HEK293 (cell line): ENCODE results near the gene OR4A15.

Source experiments
- CTCF ChIA-PET: fragments of 350-600 bp; formaldehyde crosslinking; extraction: SDS; loops from one replicate; lab custom pipeline; 2021; ENCODE audit warnings: antibody characterized with exemption; lab: Yijun Ruan, JAX
- POLR2A ChIA-PET: fragments of 300-600 bp; formaldehyde crosslinking; extraction: SDS; loops from one replicate; lab custom pipeline; 2020; ENCODE audit warnings: antibody characterized with exemption, inconsistent platforms; lab: Yijun Ruan, JAX
- H3K27ac ChIP-seq: fragments of 200-500 bp; sonication (Bioruptor generic); 2 replicates; pipeline ENCODE4 v1.5.1; 2014; ENCODE audit warnings: low read depth, low read length, control low read depth, inconsistent platforms; ENCODE audit errors: extremely low read depth
- H3K36me3 ChIP-seq, 2 experiments: fragments of 200-500 bp in 1 of 2; sonication (Bioruptor generic) in 1 of 2; 1 replicate in 1 of 2; 2 replicates in 1 of 2; pipeline ENCODE4 v1.5.1; 2014 to 2017; ENCODE audit warnings: inconsistent platforms in 2 of 2, low read length in 2 of 2; ENCODE audit not compliant: control insufficient read depth in 2 of 2, insufficient read depth in 1 of 2
- H3K4me1 ChIP-seq: fragments of 200-500 bp; sonication (Bioruptor generic); 2 replicates; pipeline ENCODE4 v1.5.1; 2014; ENCODE audit warnings: mild to moderate bottlenecking, low read length, inconsistent platforms; ENCODE audit not compliant: control insufficient read depth, insufficient read depth
- H3K4me3 ChIP-seq: 2 replicates; pipeline ENCODE4 v1.5.1; 2011; ENCODE audit warnings: low read depth, mild to moderate bottlenecking, control low read depth, low read length, moderate library complexity
- H3K9me3 ChIP-seq: fragments of 200-500 bp; sonication (Bioruptor generic); 2 replicates; pipeline ENCODE4 v1.5.1; 2014; ENCODE audit warnings: low read depth, low read length, inconsistent platforms; ENCODE audit not compliant: control insufficient read depth, insufficient read depth
- MZF1 ChIP-seq: fragments of 450-650 bp; formaldehyde crosslinking; IDR thresholded peaks from 2 replicates; pipeline ENCODE4 v1.5.1; 2017; ENCODE audit warnings: missing biosample characterization, missing genetic modification characterization, borderline replicate concordance
- RBAK ChIP-seq: fragments of 450-650 bp; formaldehyde crosslinking; IDR thresholded peaks from 2 replicates; pipeline ENCODE4 v1.5.1; 2016; ENCODE audit warnings: missing biosample characterization, missing genetic modification characterization
- SP3 ChIP-seq: fragments of 450-650 bp; formaldehyde crosslinking; IDR thresholded peaks from 2 replicates; pipeline ENCODE4 v1.5.1; 2016; ENCODE audit warnings: missing biosample characterization, missing genetic modification characterization
- YY1 ChIP-seq: fragments of 450-650 bp; formaldehyde crosslinking; IDR thresholded peaks from 2 replicates; pipeline ENCODE4 v1.5.1; 2018; ENCODE audit warnings: missing biosample characterization, missing genetic modification characterization
- ZBTB21 ChIP-seq: fragments of 450-650 bp; formaldehyde crosslinking; IDR thresholded peaks from 2 replicates; pipeline ENCODE4 v1.5.1; 2017; ENCODE audit warnings: missing biosample characterization, missing genetic modification characterization
- ZIC2 ChIP-seq: fragments of 450-650 bp; formaldehyde crosslinking; IDR thresholded peaks from 2 replicates; pipeline ENCODE4 v1.5.1; 2016; ENCODE audit warnings: missing biosample characterization, missing genetic modification characterization
- ZNF10 ChIP-seq: fragments of 450-650 bp; formaldehyde crosslinking; IDR thresholded peaks from 2 replicates; pipeline ENCODE4 v1.5.1; 2017; ENCODE audit warnings: missing biosample characterization, missing genetic modification characterization
- ZNF211 ChIP-seq: fragments of 450-650 bp; formaldehyde crosslinking; IDR thresholded peaks from 2 replicates; pipeline ENCODE4 v1.5.1; 2016; ENCODE audit warnings: low read depth, missing biosample characterization, missing genetic modification characterization
- ZNF221 ChIP-seq: fragments of 450-650 bp; formaldehyde crosslinking; IDR thresholded peaks from 2 replicates; pipeline ENCODE4 v1.5.1; 2017; ENCODE audit warnings: missing biosample characterization, missing genetic modification characterization, borderline replicate concordance
- ZNF324 ChIP-seq: fragments of 450-650 bp; formaldehyde crosslinking; IDR thresholded peaks from 2 replicates; pipeline ENCODE4 v1.5.1; 2016; ENCODE audit warnings: missing biosample characterization, missing genetic modification characterization
- ZNF354C ChIP-seq: fragments of 450-650 bp; formaldehyde crosslinking; IDR thresholded peaks from 2 replicates; pipeline ENCODE4 v1.5.1; 2016; ENCODE audit warnings: missing biosample characterization, missing genetic modification characterization, low read depth, borderline replicate concordance
- ZNF37A ChIP-seq: fragments of 450-650 bp; IDR thresholded peaks from 2 replicates; pipeline ENCODE4 v1.5.1; 2018; ENCODE audit warnings: missing biosample characterization, missing genetic modification characterization
- ZNF394 ChIP-seq: fragments of 450-650 bp; formaldehyde crosslinking; IDR thresholded peaks from 2 replicates; pipeline ENCODE4 v1.5.1; 2016; ENCODE audit warnings: missing biosample characterization, missing genetic modification characterization, mild to moderate bottlenecking, moderate library complexity, borderline replicate concordance
- ZNF48 ChIP-seq: fragments of 450-650 bp; formaldehyde crosslinking; IDR thresholded peaks from 2 replicates; pipeline ENCODE4 v1.5.1; 2016; ENCODE audit warnings: missing biosample characterization, missing genetic modification characterization
- ZNF596 ChIP-seq: fragments of 450-650 bp; IDR thresholded peaks from 2 replicates; pipeline ENCODE4 v1.5.0; 2018; ENCODE audit warnings: missing biosample characterization, mild to moderate bottlenecking, missing genetic modification characterization, moderate library complexity
- ZNF777 ChIP-seq: fragments of 450-650 bp; formaldehyde crosslinking; IDR thresholded peaks from 2 replicates; pipeline ENCODE4 v1.5.1; 2017; ENCODE audit warnings: missing biosample characterization, missing genetic modification characterization, borderline replicate concordance
- ZNF830 ChIP-seq: fragments of 450-650 bp; IDR thresholded peaks from 2 replicates; pipeline ENCODE4 v1.5.0; 2018; ENCODE audit warnings: missing biosample characterization, missing genetic modification characterization, low read depth, mild to moderate bottlenecking, moderate library complexity
- ZSCAN16 ChIP-seq: fragments of 450-650 bp; formaldehyde crosslinking; IDR thresholded peaks from 2 replicates; pipeline ENCODE4 v1.5.1; 2016; ENCODE audit warnings: missing biosample characterization, missing genetic modification characterization
- ZSCAN30 ChIP-seq: fragments of 450-650 bp; IDR thresholded peaks from 2 replicates; pipeline ENCODE4 v1.5.1; 2018; ENCODE audit warnings: missing biosample characterization, mild to moderate bottlenecking, missing genetic modification characterization, moderate library complexity
- ZXDB ChIP-seq: fragments of 450-650 bp; formaldehyde crosslinking; IDR thresholded peaks from 2 replicates; pipeline ENCODE4 v1.5.1; 2016; ENCODE audit warnings: missing biosample characterization, missing genetic modification characterization
- TF ChIP-seq, protein P1 (sequence below): fragments of 450-650 bp; formaldehyde crosslinking; IDR thresholded peaks from 2 replicates; pipeline ENCODE4 v1.5.1; 2016; ENCODE audit warnings: missing biosample characterization, missing genetic modification characterization
- TF ChIP-seq, protein P2 (sequence below): fragments of 450-650 bp; formaldehyde crosslinking; IDR thresholded peaks from 2 replicates; pipeline ENCODE4 v1.5.1; 2016; ENCODE audit warnings: missing biosample characterization, missing genetic modification characterization

The OR4A15 gene

DNA sequence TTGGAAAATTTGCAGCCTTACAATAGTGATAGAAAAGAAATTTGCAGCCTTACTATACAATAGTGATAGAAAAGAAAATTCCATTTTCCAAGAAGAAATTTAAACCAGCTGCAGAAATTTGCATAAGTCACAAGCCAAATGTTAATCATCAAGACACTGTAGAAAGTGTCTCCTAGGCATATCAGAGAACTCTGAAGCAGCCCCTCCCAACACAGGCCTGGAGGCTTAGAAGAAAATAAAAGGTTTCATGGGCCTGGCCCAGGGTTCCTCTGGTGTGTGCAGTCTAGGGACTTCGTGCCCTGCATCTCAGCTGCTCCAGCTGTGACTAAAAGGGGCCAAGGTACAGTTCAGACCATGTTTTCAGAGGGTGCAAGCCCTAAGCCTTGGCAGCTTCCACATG lies 18.7 kb upstream of the OR4A15 start:
- Histone ChIP-seq H3K27ac (no peak overlapping the region), H3K9me3 (no peaks in the 10 kb centered on the region), H3K36me3 (no peaks in the 10 kb centered on the region), H3K4me3 (no peak overlapping the region), H3K4me1 (no peaks in the 10 kb centered on the region)
- CTCF ChIA-PET, result no interaction called here
- TF ChIP-seq ZNF211 (tag by site-specific recombination) (no peak), ZSCAN30 (tag by site-specific recombination) (no peak), ZNF37A (tag by site-specific recombination) (no peak), ZNF394 (no peak), ZSCAN16 (no peak), ZNF830 (tag by site-specific recombination) (no peak), ZNF48 (tag by site-specific recombination) (no peak), ZIC2 (tag by site-specific recombination) (no peak), ZXDB (tag by site-specific recombination) (no peak), SP3 (tag by site-specific recombination) (no peak), YY1 (no peak), ZBTB21 (tag by site-specific recombination) (no peak), RBAK (no peak), ZNF354C (tag by site-specific recombination) (no peak), MZF1 (tag by site-specific recombination) (no peak), ZNF777 (tag by site-specific recombination) (no peak)
- TF ChIP-seq, protein P1, sequence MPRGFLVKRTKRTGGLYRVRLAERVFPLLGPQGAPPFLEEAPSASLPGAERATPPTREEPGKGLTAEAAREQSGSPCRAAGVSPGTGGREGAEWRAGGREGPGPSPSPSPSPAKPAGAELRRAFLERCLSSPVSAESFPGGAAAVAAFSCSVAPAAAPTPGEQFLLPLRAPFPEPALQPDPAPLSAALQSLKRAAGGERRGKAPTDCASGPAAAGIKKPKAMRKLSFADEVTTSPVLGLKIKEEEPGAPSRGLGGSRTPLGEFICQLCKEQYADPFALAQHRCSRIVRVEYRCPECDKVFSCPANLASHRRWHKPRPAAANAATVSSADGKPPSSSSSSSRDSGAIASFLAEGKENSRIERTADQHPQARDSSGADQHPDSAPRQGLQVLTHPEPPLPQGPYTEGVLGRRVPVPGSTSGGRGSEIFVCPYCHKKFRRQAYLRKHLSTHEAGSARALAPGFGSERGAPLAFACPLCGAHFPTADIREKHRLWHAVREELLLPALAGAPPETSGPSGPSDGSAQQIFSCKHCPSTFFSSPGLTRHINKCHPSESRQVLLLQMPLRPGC (tag by site-specific recombination), result no peak
- TF ChIP-seq, protein P2, sequence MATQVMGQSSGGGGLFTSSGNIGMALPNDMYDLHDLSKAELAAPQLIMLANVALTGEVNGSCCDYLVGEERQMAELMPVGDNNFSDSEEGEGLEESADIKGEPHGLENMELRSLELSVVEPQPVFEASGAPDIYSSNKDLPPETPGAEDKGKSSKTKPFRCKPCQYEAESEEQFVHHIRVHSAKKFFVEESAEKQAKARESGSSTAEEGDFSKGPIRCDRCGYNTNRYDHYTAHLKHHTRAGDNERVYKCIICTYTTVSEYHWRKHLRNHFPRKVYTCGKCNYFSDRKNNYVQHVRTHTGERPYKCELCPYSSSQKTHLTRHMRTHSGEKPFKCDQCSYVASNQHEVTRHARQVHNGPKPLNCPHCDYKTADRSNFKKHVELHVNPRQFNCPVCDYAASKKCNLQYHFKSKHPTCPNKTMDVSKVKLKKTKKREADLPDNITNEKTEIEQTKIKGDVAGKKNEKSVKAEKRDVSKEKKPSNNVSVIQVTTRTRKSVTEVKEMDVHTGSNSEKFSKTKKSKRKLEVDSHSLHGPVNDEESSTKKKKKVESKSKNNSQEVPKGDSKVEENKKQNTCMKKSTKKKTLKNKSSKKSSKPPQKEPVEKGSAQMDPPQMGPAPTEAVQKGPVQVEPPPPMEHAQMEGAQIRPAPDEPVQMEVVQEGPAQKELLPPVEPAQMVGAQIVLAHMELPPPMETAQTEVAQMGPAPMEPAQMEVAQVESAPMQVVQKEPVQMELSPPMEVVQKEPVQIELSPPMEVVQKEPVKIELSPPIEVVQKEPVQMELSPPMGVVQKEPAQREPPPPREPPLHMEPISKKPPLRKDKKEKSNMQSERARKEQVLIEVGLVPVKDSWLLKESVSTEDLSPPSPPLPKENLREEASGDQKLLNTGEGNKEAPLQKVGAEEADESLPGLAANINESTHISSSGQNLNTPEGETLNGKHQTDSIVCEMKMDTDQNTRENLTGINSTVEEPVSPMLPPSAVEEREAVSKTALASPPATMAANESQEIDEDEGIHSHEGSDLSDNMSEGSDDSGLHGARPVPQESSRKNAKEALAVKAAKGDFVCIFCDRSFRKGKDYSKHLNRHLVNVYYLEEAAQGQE (tag by site-specific recombination), result no peak
- POLR2A ChIA-PET, result no interaction called here

DNA sequence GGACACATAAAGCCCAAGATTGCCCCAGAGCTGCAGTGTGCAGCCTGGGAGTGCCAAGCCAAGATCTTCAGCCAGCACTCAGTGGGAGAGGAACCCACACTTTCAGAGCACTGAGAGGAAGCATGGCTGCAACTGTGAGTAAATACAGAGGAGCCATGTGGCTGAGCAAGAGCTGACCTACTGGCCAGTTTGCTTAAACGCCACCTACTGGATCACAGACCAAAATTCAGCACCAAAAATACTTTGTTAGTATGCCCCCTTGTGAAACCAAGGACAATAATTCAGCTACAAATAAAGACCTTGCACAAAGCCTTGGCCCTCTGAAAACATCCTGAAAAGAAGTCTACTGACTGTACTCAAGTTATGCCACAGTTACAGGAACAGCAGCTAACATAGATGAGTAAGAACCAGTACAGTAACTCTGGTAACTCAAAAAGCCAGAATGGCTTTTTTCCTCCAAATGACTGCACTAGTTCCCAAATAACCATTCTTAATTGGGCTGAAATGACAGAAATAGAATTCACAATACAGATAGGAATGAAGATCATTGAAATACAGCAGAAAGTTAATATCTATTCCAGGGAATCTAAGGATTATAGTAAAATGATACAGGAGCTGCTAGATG lies 10.1 kb upstream of the OR4A15 start:
- no peak overlapping the region for H3K27ac ChIP-seq
- POLR2A ChIA-PET, result no interaction called here
- CTCF ChIA-PET, result interaction anchor here (0.6 to 0.7 kb wide), 4 partner anchors 19 to 1804 kb away, joined by 3 read pairs; no protein-coding TSS in a partner anchor
- no peak overlapping the region for H3K4me3 ChIP-seq
- H3K4me1 ChIP-seq, result no peaks in the 10 kb centered on the region
- TF ChIP-seq ZNF221 (tag by site-specific recombination), result no peak
- TF ChIP-seq ZNF324, result no peak
- no peak for TF ChIP-seq ZNF10 (tag by site-specific recombination)
- no peak for TF ChIP-seq ZNF596 (tag by site-specific recombination)
- H3K9me3 ChIP-seq, result no peaks in the 10 kb centered on the region
- no peaks in the 10 kb centered on the region for H3K36me3 ChIP-seq
